ENCODE results near the gene MMP7.
A peak's percentile ranks its signal among the peaks of the same experiment; 100 is the strongest.

Gene MMP7

DNA sequence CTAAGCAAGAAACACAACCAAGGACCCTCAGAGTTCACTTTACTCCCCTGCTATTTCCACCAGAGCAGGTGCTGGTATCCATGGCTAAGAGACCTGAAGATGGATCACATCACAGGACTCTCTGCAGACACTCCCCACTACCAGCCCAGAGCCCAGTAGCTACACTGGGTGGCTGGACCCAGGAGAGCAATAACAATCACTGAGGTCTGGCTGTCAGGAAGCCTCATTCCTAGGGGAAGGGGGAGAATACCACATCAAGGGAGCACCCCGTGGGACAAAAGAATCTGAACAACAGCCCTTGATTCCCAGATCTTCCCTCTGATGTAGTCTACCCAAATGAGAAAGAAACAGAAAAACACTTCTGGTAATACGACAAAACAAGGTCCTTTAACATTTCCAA is 9.0 kb upstream of the MMP7 start:
- H3K27me3 ChIP-seq (replicated peaks; ENCODE audit: control insufficient read depth, insufficient read depth, low read length): peaks cover 4% of the 10 kb centered on the region
- H3K36me3 ChIP-seq (ENCODE audit: control insufficient read depth, insufficient read depth, low read length, severe bottlenecking): no peaks in the 10 kb centered on the region
- H3K4me3 ChIP-seq (ENCODE audit: low read length): no peak overlapping the region
- no peaks in the 10 kb centered on the region for H3K9me3 ChIP-seq (ENCODE audit: control insufficient read depth, low read length)
- no peak for DNase-seq (ENCODE audit: low read depth)
- peaks cover 11% of the 10 kb centered on the region for H3K4me1 ChIP-seq (ENCODE audit: control insufficient read depth, insufficient read depth, low read length)
- H3K9ac ChIP-seq (ENCODE audit: low read length): no peak overlapping the region

DNA sequence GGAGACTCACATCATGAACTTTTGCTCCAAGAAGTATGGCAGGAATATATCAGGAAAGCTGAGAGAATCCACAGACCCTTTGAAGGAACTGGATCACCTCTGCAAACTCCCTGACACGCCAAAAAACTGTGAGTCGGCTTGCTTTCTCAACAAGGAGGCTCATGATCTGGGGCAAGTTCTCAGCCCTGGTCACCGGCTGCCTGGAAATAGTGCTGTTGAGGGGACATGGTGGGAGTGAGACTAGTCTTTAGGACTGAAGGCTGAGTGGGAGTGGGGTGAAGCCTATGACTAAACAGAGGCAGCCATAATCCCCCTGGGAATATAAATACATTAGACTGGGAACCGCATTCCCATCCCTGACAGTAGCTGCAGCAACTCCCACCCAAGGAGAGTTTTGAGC is 8.4 kb upstream of the MMP7 start:
- peaks cover 11% of the 10 kb centered on the region for H3K4me1 ChIP-seq (ENCODE audit: control insufficient read depth, insufficient read depth, low read length)
- H3K36me3 ChIP-seq (ENCODE audit: control insufficient read depth, insufficient read depth, low read length, severe bottlenecking): no peaks in the 10 kb centered on the region
- H3K27me3 ChIP-seq (replicated peaks; ENCODE audit: control insufficient read depth, insufficient read depth, low read length): peaks cover 4% of the 10 kb centered on the region
- H3K9ac ChIP-seq (ENCODE audit: low read length): no peak overlapping the region
- no peak overlapping the region for H3K4me3 ChIP-seq (ENCODE audit: low read length)
- H3K9me3 ChIP-seq (ENCODE audit: control insufficient read depth, low read length): no peaks in the 10 kb centered on the region
- DNase-seq (ENCODE audit: low read depth): no peak

DNA sequence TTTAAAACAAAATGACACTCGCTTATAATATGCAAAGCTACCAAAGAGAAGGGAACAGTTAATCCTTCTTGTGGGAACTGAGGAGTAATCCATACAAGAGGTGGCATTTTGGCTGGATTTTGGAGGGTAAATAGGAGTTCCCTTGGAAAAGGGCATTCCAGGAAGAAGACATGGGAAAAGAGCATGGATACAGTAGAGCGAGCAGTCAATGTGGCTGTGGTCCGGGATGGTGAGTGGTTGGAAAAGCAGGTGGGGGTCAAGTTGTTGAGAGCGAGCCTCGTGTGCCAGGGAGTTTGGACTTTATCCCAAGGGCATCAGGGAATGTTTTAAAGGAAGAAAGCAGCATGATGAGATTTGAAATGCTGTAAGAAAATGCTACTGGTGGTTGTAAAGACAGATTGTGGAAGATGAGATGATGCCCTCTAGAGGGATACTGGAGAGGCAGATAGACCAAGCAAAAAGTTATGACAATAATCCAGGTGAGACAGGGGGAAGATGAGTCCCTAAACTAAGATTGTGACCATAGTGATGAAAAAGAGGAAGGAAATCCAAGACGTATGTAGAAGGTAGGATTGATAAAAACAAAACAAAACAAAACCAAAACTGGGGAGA is 3.8 kb upstream of the MMP7 start:
- peaks cover 19% of the 10 kb centered on the region for H3K4me1 ChIP-seq (ENCODE audit: control insufficient read depth, insufficient read depth, low read length)
- no peaks in the 10 kb centered on the region for H3K36me3 ChIP-seq (ENCODE audit: control insufficient read depth, insufficient read depth, low read length, severe bottlenecking)
- H3K9ac ChIP-seq (ENCODE audit: low read length): no peak overlapping the region
- no peak overlapping the region for H3K4me3 ChIP-seq (ENCODE audit: low read length)
- no peaks in the 10 kb centered on the region for H3K9me3 ChIP-seq (ENCODE audit: control insufficient read depth, low read length)
- H3K27me3 ChIP-seq (replicated peaks; ENCODE audit: control insufficient read depth, insufficient read depth, low read length): peaks cover 4% of the 10 kb centered on the region
- DNase-seq (ENCODE audit: low read depth): no peak

DNA sequence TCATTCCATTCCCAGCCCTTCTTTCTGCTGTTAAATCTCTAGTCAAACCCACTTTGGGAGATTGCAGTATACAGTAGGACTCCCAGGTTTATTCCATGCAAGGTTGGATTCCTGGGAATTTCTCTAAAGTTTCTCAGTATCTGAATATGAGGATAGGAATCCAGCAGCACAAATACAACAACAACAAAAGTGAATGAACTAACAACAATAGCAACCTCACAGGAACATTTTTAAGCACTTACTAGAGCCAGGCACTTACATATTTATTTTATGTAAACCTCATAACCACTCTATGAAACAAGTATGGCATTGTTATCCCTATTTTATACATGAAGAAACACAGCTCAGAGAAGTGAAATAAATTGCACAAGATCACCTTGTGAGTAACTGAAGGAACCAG is 1.9 kb downstream of the MMP7 start:
- no peak overlapping the region for H3K4me3 ChIP-seq (ENCODE audit: low read length)
- no peaks in the 10 kb centered on the region for H3K36me3 ChIP-seq (ENCODE audit: control insufficient read depth, insufficient read depth, low read length, severe bottlenecking)
- no peaks in the 10 kb centered on the region for H3K9me3 ChIP-seq (ENCODE audit: control insufficient read depth, low read length)
- no peaks in the 10 kb centered on the region for H3K27me3 ChIP-seq (replicated peaks; ENCODE audit: control insufficient read depth, insufficient read depth, low read length)
- peaks cover 8% of the 10 kb centered on the region for H3K4me1 ChIP-seq (ENCODE audit: control insufficient read depth, insufficient read depth, low read length)
- peak; percentile 19 for DNase-seq (ENCODE audit: low read depth)
- H3K9ac ChIP-seq (ENCODE audit: low read length): no peak overlapping the region

DNA sequence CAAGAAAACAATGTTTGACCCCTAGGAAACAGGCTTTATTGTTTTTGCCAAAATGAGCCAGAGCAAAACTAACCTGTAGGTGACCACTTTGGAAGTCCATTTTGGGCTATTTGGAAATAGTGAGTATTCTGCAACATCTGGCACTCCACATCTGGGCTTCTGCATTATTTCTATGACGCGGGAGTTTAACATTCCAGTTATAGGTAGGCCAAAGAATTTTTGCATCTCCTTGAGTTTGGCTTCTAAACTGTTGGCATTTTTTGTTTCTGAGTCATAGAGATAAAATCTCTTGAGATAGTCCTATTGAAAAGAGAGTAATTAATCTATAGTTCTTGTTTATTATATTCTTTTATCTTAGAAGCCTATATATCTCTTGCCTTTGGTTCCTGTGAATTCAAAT is 2.9 kb downstream of the MMP7 start:
- H3K4me1 ChIP-seq (ENCODE audit: control insufficient read depth, insufficient read depth, low read length): peaks cover 8% of the 10 kb centered on the region
- DNase-seq (ENCODE audit: low read depth): no peak
- no peak overlapping the region for H3K4me3 ChIP-seq (ENCODE audit: low read length)

DNA sequence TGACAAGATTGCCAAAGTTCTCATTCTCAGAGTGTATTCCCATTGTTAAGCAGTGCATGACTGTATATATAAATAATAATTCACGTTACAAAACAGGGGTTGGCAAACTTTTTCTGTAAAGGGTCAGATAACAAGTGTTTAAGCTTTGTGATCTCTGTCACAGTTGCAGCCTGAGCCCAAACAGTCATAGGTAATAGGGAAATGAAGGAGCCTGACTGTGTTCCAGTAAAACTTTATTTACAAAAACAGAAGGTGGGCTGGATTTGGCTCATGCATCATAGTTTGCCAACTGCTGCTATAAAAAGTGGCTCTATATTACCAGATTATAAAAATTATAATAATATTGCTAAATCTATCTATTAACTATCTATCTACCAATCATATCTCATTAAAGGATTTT is 3.5 kb downstream of the MMP7 start:
- no peak overlapping the region for H3K4me3 ChIP-seq (ENCODE audit: low read length)
- no peaks in the 10 kb centered on the region for H3K36me3 ChIP-seq (ENCODE audit: control insufficient read depth, insufficient read depth, low read length, severe bottlenecking)
- H3K4me1 ChIP-seq (ENCODE audit: control insufficient read depth, insufficient read depth, low read length): peaks cover 8% of the 10 kb centered on the region
- H3K9ac ChIP-seq (ENCODE audit: low read length): no peak overlapping the region
- DNase-seq (ENCODE audit: low read depth): no peak
- H3K27me3 ChIP-seq (replicated peaks; ENCODE audit: control insufficient read depth, insufficient read depth, low read length): no peaks in the 10 kb centered on the region
- no peaks in the 10 kb centered on the region for H3K9me3 ChIP-seq (ENCODE audit: control insufficient read depth, low read length)

More for the DNA sequence above, 2.9 kb downstream of the MMP7 start:
- Histone ChIP-seq H3K27me3 (replicated peaks; ENCODE audit: control insufficient read depth, insufficient read depth, low read length) (no peaks in the 10 kb centered on the region), H3K36me3 (ENCODE audit: control insufficient read depth, insufficient read depth, low read length, severe bottlenecking) (no peaks in the 10 kb centered on the region), H3K9me3 (ENCODE audit: control insufficient read depth, low read length) (no peaks in the 10 kb centered on the region), H3K9ac (ENCODE audit: low read length) (no peak overlapping the region)

DNA sequence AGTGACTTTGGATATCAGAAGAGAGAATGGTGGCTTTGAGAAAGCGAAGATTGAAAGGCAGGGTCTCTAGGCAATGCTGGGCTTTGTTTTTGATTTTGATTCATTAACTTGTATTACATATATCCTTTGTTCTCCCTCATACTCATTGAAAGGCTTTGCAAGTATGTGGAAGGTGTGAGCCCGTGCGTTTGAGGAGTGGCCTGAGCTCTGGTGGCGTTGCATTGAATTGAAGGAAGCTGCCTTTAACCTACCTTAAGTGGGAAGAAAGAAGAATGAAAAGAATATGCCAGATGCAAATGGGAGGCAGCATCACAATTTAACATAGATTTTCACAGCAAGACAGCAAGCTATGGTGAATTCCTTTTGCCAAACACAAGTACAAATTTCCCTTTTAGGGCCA is 6.7 kb downstream of the MMP7 start:
- peaks cover 3% of the 10 kb centered on the region for H3K27me3 ChIP-seq (replicated peaks; ENCODE audit: control insufficient read depth, insufficient read depth, low read length)
- H3K4me3 ChIP-seq (ENCODE audit: low read length): no peak overlapping the region
- H3K4me1 ChIP-seq (ENCODE audit: control insufficient read depth, insufficient read depth, low read length): no peaks in the 10 kb centered on the region
- H3K36me3 ChIP-seq (ENCODE audit: control insufficient read depth, insufficient read depth, low read length, severe bottlenecking): no peaks in the 10 kb centered on the region
- no peak for DNase-seq (ENCODE audit: low read depth)
- no peaks in the 10 kb centered on the region for H3K9me3 ChIP-seq (ENCODE audit: control insufficient read depth, low read length)
- H3K9ac ChIP-seq (ENCODE audit: low read length): no peak overlapping the region

DNA sequence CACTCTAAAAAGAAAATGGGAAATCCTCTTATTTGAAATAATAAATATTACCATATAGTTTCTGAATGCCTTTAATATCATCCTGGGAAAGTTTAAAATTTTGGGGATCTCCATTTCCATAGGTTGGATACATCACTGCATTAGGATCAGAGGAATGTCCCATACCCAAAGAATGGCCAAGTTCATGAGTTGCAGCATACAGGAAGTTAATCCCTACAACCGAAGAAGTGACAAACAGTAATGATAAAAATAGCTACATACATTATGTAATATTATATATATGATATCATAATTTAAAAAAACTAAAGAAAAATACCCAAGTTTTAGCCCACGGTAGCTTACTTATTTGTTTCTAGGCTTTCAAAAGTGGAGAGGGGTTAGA is 7.4 kb downstream of the MMP7 start:
- H3K9ac ChIP-seq (ENCODE audit: low read length): no peak overlapping the region
- no peak overlapping the region for H3K4me3 ChIP-seq (ENCODE audit: low read length)
- H3K4me1 ChIP-seq (ENCODE audit: control insufficient read depth, insufficient read depth, low read length): peaks cover 6% of the 10 kb centered on the region
- no peak for DNase-seq (ENCODE audit: low read depth)
- H3K9me3 ChIP-seq (ENCODE audit: control insufficient read depth, low read length): no peaks in the 10 kb centered on the region
- peaks cover 3% of the 10 kb centered on the region for H3K27me3 ChIP-seq (replicated peaks; ENCODE audit: control insufficient read depth, insufficient read depth, low read length)
- no peaks in the 10 kb centered on the region for H3K36me3 ChIP-seq (ENCODE audit: control insufficient read depth, insufficient read depth, low read length, severe bottlenecking)

DNA sequence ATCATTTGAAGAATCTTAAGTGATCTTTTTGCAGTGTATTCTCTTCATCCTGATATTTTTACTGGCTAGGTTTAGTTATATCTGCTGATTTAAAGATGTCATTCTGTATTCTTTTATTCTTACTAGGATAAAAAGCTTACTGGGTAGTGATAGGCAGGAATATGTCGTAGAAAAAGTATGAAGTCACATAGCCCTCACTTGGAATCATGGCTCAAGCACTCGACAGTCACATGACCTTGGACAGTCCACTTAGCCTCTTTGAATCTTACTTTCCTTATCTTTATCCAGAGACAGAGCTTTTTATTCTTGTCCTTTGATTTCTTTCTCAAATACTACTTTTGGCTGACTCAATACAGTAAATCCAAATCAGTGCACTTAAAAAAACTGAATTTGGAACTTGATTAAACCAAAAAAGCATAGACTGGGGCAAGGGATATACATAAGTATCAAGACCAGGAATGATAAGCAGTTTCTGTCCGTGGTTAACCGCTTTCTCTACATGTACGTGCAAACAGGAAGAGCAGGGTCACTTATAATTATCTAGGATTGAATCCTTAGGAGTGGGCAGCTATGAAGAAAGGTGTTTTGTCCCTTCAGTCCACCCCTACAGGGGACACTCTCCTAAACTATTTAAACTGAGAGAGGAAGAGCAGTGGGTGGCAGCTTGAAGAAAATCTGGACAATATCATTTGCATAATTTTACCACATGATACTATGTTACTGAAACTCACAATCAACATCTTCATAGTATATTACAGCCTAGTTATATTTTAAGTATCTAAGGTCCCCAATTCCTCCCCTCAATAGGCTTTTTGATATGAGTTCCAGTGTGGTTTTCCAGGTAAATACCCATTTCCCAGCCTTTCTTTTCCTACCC is 8.0 kb downstream of the MMP7 start:
- Histone ChIP-seq H3K4me1 (ENCODE audit: control insufficient read depth, insufficient read depth, low read length) (peaks cover 9% of the 10 kb centered on the region), H3K4me3 (ENCODE audit: low read length) (no peak overlapping the region), H3K9ac (ENCODE audit: low read length) (no peak overlapping the region), H3K9me3 (ENCODE audit: control insufficient read depth, low read length) (no peaks in the 10 kb centered on the region), H3K27me3 (replicated peaks; ENCODE audit: control insufficient read depth, insufficient read depth, low read length) (peaks cover 3% of the 10 kb centered on the region), H3K36me3 (ENCODE audit: control insufficient read depth, insufficient read depth, low read length, severe bottlenecking) (no peaks in the 10 kb centered on the region)
- no peak for DNase-seq (ENCODE audit: low read depth)

DNA sequence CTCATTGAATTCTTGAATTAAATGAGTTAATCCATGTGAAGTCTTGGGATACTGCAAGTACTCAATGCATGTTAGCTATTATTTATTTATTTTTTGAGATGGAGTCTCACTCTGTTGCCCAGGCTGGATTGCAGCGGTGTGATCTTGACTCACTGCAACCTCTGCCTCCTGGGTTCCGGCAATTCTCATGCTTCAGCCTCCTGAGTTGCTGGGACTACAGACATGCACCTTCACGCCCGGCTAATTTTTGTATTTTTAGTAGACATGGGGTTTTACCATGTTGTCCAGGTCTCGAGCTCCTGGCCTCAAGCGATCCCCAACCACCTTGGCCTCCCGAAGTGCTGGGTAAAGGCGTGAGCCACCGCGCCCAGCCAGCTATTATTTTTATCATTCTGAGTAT is 9.4 kb downstream of the MMP7 start:
- Histone ChIP-seq H3K36me3 (ENCODE audit: control insufficient read depth, insufficient read depth, low read length, severe bottlenecking) (no peaks in the 10 kb centered on the region), H3K9me3 (ENCODE audit: control insufficient read depth, low read length) (no peaks in the 10 kb centered on the region), H3K9ac (ENCODE audit: low read length) (no peak overlapping the region), H3K27me3 (replicated peaks; ENCODE audit: control insufficient read depth, insufficient read depth, low read length) (peaks cover 3% of the 10 kb centered on the region), H3K4me3 (ENCODE audit: low read length) (no peak overlapping the region), H3K4me1 (ENCODE audit: control insufficient read depth, insufficient read depth, low read length) (peaks cover 9% of the 10 kb centered on the region)
- DNase-seq (ENCODE audit: low read depth): no peak

DNA sequence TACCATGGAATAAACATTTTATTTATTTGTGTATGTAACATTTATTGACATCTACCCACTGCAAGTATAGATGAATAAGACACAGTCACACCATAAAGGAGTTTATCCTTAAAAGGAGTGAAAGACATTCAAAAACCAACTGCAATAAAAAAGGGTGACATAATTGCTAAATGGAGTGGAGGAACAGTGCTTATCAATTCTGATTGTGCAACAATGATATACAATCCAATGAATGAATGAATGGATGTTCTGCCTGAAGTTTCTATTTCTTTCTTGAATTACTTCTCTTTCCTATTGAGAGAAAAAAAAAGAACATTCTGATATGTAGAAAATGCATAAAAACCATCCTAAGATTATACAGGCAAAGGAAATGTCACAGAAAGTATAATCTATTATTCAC is 10.0 kb downstream of the MMP7 start:
- peaks cover 3% of the 10 kb centered on the region for H3K27me3 ChIP-seq (replicated peaks; ENCODE audit: control insufficient read depth, insufficient read depth, low read length)
- no peak for DNase-seq (ENCODE audit: low read depth)
- H3K4me3 ChIP-seq (ENCODE audit: low read length): no peak overlapping the region
- no peaks in the 10 kb centered on the region for H3K9me3 ChIP-seq (ENCODE audit: control insufficient read depth, low read length)
- H3K9ac ChIP-seq (ENCODE audit: low read length): no peak overlapping the region
- H3K4me1 ChIP-seq (ENCODE audit: control insufficient read depth, insufficient read depth, low read length): peaks cover 9% of the 10 kb centered on the region
- H3K36me3 ChIP-seq (ENCODE audit: control insufficient read depth, insufficient read depth, low read length, severe bottlenecking): no peaks in the 10 kb centered on the region

Data from adipocyte (in vitro differentiated cells).